Liver (tissue), 3 donors: ENCODE results near the gene ANXA7.

Experiments used
- SP1 ChIP-seq: IDR thresholded peaks from 2 replicates; pipeline ENCODE4 v1.6.1; 2018; ENCODE audit warnings: antibody characterized with exemption, mild to moderate bottlenecking
- TF ChIP-seq, protein P1 (sequence below): fragments of 150-350 bp; IDR thresholded peaks from 2 replicates; pipeline ENCODE4 v1.5.1; 2017; ENCODE audit warnings: improper control_type of control experiment, low read depth, low read length; ENCODE audit not compliant: missing input control
- donor health status: healthy.
- donor health status: healthy.

DNA sequence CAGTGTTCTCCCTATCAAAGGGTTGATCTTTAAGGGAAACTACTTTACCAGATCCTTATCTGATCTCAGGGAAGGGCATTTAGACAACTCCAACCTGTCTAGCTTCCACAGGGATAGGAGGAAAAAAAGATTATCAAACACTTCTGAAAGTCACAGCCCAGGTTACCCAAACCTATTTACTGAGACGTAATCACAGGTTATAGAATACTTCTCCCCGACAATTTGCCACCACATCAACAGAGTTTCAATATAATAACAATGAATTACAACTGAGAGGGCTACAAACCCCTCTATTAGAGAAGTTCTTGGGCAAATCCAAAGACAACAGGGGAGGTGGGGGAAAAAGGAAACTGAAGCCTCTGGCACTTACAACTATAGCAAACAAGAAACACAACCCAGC lies 81.5 kb downstream of the ANXA7 start:
- TF ChIP-seq, protein P1, sequence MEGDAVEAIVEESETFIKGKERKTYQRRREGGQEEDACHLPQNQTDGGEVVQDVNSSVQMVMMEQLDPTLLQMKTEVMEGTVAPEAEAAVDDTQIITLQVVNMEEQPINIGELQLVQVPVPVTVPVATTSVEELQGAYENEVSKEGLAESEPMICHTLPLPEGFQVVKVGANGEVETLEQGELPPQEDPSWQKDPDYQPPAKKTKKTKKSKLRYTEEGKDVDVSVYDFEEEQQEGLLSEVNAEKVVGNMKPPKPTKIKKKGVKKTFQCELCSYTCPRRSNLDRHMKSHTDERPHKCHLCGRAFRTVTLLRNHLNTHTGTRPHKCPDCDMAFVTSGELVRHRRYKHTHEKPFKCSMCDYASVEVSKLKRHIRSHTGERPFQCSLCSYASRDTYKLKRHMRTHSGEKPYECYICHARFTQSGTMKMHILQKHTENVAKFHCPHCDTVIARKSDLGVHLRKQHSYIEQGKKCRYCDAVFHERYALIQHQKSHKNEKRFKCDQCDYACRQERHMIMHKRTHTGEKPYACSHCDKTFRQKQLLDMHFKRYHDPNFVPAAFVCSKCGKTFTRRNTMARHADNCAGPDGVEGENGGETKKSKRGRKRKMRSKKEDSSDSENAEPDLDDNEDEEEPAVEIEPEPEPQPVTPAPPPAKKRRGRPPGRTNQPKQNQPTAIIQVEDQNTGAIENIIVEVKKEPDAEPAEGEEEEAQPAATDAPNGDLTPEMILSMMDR = no peak
- no peak for TF ChIP-seq SP1
